Retinal pigment epithelial cell (primary cell): ENCODE data around the gene IL36G.

Source experiments
- DNase-seq: peaks from one replicate; pipeline ENCODE4 v3.0.0-alpha.2; 2010; ENCODE audit warnings: low read depth
- H3K4me3 ChIP-seq: 2 replicates; pipeline ENCODE4 v1.5.1; 2011; ENCODE audit warnings: mild to moderate bottlenecking, low read length, control low read depth, moderate library complexity
- CTCF ChIP-seq: conservative IDR thresholded peaks from 2 replicates; pipeline ENCODE4 v1.5.1; 2011; ENCODE audit warnings: low read depth, low read length, control low read depth, inconsistent platforms

Gene IL36G

DNA sequence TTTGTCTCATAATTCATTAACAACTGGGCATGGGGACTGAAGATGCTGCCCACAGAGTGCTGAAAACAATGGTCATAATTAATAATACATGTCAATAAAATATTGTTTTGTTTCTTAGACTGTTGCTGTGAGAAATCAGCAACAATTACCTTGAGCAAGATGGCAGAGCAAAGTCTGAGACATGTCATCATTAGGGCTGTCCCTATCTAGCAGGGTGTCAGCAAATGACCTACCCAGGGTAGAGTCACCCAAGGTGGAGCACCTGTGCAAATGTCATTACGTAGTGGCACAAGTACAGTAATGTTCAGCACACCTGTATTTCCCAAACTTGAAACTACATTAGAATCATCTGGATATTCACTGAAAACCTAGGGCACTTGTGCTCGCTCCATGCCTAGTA is 16.8 kb downstream of the IL36G start:
- no peak overlapping the region for H3K4me3 ChIP-seq
- DNase-seq: no peak
- no peak for TF ChIP-seq CTCF

GRCh38 chr2:112995346-112995920 is 17.6 kb downstream of the IL36G start:
- TF ChIP-seq CTCF: no peak
- DNase-seq: no peak
- H3K4me3 ChIP-seq: no peak overlapping the region

DNA sequence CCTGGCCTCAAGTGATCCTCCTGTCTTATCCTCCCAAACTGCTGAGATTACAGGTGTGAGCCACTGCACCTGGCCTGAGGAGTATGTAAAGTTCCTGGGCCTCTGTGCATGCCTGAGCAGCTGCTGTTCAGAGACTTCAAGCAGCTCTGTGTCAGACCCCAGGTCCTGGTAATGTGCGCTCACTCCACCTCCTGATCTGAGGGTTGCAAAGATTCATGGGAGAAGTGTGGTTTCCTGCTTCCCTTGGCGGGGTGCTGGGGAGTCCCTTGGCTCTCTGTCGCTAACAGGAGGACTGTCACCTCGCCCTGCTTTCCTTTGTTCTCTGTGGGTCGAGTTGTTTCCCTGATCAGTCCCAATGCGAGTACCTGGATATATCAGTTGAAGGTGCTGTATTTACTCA is 18.8 kb downstream of the IL36G start:
- TF ChIP-seq CTCF: no peak
- no peak overlapping the region for H3K4me3 ChIP-seq
- DNase-seq: no peak

DNA sequence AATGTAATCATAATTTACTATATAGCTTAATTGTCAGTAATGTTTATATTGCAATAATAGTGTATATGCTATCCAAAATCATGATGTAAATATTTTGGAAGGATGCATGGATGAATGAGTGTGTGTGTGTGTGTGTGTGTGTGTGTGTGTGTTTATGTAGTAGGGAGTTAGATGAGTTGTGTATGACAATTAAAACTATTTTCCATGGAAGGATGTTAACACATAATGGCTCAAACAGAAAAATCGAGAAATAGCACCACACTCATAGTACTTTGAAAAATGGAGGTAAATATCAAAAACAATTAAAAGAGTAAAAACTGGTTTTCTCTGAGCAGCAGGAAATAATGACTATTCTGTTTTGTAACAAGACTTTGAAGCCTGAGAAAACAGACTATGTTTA is 19.3 kb downstream of the IL36G start:
- no peak for TF ChIP-seq CTCF
- H3K4me3 ChIP-seq: no peak overlapping the region
- DNase-seq: no peak

- no peak overlapping the region for H3K4me3 ChIP-seq
- DNase-seq: no peak
- TF ChIP-seq CTCF: no peak
These were observed 22.6 kb downstream of the IL36G start for GRCh38 chr2:113000436-113000835.

DNA sequence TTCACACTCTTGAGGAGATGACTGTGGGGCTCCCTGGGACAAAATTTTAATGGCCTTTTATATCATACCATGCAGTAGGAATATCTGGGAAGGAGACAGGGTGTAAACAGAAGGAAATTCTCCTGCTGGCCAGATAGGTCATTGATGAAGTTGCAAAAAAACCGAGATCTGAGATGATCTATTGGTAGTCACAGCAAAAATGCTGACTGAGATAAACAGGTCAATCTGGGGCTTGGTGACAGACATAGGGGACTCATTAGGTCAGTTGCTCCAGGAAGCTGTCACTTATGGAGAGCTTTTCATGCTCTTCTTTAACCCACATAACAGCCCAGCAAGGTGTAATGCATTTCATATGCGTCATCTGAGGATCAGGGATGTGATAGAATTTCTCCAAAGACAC is 24.9 kb downstream of the IL36G start:
- no peak overlapping the region for H3K4me3 ChIP-seq
- no peak for DNase-seq
- no peak for TF ChIP-seq CTCF

DNA sequence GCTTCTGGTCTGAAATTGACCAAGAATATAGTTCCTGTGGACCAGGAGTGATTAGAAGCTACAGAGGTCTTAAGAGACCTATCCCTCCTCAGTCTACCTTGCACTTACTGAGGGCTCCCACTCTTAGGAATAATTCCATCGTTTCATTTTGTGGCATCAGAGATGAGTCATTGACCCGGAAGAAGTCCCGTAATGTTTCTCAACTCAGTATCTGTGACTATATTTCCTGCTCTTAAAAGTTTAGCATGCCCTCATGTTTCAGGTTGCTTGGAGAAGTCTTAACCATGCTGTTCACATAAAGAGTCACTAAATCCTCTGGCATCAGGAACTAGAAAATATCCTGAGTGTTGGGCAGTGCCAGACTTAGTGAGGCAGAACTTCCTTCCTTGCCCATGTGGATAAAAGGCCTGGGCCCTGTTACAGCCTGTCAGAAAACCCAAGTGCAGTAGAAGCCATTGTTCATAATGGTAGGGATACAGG is 27.3 kb downstream of the IL36G start, which contains the start of gene IL36A:
IL36A (plus strand) TSS at position 430 of the 480 bp plus-strand sequence. CDS start 413 bp downstream, outside the sequence.
- no peak for DNase-seq
- TF ChIP-seq CTCF: no peak
- H3K4me3 ChIP-seq: no peak within 1 kb of the TSS
